Spleen (tissue), 7 donors: ENCODE measurements around the gene PIGQ.

Experiments
- POLR2A ChIP-seq, 3 donors: fragments of 450-650 bp; IDR thresholded peaks; one replicate each; pipeline ENCODE4 v1.5.1; 2017; ENCODE audit warnings: antibody characterized with exemption in 3 of 3, mild to moderate bottlenecking in 1 of 3
- POLR2AphosphoS5 ChIP-seq, 3 donors: sonication (generic); formaldehyde crosslinking; IDR thresholded peaks; one replicate each; pipeline ENCODE4 v1.5.1; 2017; ENCODE audit warnings: antibody characterized with exemption in 3 of 3
- TF ChIP-seq, protein P1 (sequence below), 11 experiments: fragments of 200-600 bp in 7 of 11; fragments of 450-650 bp in 4 of 11; sonication (generic) in 4 of 11; IDR thresholded peaks in 8 of 11; conservative IDR thresholded peaks in 3 of 11; 1 replicate in 7 of 11; 2 replicates in 4 of 11; pipeline versions ENCODE4 v1.4.0 to v1.8.0; 2016 to 2021; ENCODE audit warnings: antibody characterized with exemption in 11 of 11, inconsistent platforms in 4 of 11, mild to moderate bottlenecking in 1 of 11
- donor health status: DM: no; HTN: no; CAD: no; lungs with moderate emphysema.
- donor health status: DM: no; HTN: no; CAD: no.
- donor health status: DM: no; HTN: no; CAD: no.

DNA sequence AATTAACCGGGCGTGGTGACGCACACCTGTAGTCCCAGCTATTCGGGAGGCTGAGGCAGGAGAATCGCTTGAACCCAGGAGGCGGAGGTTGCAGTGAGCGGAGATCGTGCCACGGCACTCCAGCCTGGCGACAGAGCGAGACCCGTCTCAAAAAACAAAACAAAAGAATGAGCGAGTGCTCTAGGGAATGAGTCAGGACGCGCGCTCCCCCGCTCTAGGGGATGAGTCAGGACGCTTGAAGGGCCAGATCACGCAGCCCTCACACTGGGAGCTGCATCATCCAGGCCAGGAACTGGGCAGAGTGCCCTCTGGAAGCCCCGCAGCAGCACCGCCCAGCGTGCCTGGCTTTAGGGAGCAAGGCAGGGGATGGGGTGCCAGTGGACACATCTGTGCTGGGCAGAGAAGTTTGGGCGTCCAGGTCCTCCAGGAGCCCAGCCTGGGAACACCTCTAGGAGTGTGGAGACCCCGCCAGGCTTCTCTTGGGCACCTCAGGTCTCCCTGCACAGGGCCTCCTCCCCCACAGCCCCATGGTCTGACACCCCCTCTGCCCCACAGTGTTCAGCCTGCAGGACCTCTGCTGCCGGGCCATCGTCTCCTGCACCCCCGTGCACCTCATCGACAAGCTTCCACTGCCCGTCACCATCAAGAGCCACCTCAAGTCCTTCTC lies 57.2 kb downstream of the PIGQ start:
- TF ChIP-seq, protein P1, sequence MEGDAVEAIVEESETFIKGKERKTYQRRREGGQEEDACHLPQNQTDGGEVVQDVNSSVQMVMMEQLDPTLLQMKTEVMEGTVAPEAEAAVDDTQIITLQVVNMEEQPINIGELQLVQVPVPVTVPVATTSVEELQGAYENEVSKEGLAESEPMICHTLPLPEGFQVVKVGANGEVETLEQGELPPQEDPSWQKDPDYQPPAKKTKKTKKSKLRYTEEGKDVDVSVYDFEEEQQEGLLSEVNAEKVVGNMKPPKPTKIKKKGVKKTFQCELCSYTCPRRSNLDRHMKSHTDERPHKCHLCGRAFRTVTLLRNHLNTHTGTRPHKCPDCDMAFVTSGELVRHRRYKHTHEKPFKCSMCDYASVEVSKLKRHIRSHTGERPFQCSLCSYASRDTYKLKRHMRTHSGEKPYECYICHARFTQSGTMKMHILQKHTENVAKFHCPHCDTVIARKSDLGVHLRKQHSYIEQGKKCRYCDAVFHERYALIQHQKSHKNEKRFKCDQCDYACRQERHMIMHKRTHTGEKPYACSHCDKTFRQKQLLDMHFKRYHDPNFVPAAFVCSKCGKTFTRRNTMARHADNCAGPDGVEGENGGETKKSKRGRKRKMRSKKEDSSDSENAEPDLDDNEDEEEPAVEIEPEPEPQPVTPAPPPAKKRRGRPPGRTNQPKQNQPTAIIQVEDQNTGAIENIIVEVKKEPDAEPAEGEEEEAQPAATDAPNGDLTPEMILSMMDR (IDR thresholded peaks at IDR 0.05 in 8 of 11, conservative IDR thresholded peaks at IDR 0.05 in 3 of 11) = no peak
- TF ChIP-seq POLR2A (IDR thresholded peaks at IDR 0.05) = no peak
- no peak for TF ChIP-seq POLR2AphosphoS5 (IDR thresholded peaks at IDR 0.05)
